Smooth muscle cell of the brain vasculature (primary cell): ENCODE data around the gene MPZL2.

Experiments used
- DNase-seq: peaks from one replicate; pipeline ENCODE4 v3.0.0-alpha.2; 2012; ENCODE audit warnings: low read depth, low spot score

MPZL2 gene

GRCh38 chr11:118283756-118284350 lies 19.8 kb upstream of the MPZL2 start:
- DNase-seq: no peak

- DNase-seq: no peak
These were observed 19.0 kb upstream of the MPZL2 start for GRCh38 chr11:118283037-118283636.

- DNase-seq: no peak
These were observed 18.5 kb upstream of the MPZL2 start for GRCh38 chr11:118282606-118283005.

DNA sequence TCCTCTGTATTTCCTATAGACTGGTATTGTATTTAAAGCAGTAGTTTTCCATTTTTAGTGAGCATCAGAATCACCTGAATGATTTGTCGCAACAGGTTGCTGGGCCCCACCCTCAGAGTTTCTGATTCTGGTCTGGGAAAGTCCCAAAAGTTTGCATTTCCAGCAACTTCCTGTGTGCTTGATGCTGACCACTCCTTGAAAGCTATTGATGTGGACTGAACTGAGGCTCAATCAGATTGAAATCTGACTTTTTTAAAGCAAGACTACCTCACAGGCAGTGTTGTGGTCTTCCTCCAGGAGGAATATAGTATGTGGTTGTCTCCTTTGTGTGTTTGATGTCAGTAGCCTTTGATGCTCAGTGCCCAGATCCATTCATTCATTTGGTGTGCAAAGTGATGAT lies 17.2 kb upstream of the MPZL2 start:
- DNase-seq: no peak

- DNase-seq: no peak
These were observed 13.2 kb upstream of the MPZL2 start for GRCh38 chr11:118277312-118277711.

GRCh38 chr11:118276422-118276821 lies 12.3 kb upstream of the MPZL2 start:
- no peak for DNase-seq

DNA sequence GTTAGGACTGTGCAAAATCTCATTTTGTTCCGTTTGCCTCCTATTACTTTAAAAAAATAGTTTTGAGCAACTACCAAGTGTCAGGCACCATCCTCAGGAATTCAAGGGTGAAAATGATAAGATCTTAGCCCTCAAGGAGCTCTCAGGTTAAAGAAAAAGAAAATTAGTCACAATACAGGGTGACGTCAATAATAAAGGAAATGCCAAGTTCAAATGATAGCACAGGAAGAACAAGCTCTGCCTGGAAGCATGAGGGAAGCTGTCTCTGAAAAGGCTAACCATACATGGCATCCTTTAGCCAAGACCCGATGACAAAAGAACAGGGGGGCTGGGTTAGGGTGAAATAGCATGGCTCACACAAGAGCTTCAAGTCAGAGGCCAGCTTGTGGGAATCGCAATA lies 11.1 kb upstream of the MPZL2 start:
- DNase-seq: no peak

- no peak for DNase-seq
These were observed 10.1 kb upstream of the MPZL2 start for GRCh38 chr11:118274186-118274585.

DNA sequence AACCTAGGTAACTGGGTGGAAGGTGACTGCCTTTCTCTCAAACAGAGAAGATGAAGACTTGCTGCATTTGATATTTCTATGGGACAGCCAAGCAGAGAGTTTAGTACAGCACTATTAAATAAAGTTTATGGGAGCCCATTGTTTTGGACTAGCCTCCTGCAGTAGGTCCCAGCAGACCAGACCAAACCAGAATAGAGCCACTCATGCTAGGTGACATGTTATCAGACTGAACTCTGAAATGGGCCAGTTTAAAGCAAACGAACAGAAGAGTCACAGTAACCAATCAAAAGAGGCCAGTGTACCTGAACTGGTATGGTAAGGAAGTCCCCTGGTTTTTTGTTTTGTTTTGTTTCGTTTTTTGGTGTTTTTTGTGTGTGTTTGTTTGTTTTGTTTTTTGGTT lies 7.9 kb upstream of the MPZL2 start:
- DNase-seq: no peak

- no peak for DNase-seq
These were observed 3.4 kb upstream of the MPZL2 start for GRCh38 chr11:118267486-118267885.

DNA sequence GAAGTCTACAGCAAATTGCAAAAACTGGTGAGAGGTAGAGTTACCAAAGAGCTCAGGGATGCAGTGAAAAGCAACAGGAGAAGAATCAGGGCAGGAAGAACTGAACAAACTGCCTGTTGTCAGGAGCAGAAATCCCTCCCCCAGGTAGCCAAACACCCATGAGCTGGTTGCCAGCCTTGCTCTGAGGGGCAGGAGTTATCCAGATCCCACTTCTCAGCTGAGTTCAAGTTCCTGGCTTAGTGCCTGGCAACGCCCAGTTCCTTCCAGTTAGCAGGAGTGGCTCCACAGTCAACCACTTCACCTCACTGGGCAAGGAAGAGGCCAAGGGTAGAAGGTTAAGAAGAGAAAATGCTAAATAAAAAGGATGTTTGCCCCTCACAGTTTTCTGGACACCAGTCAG lies 1.9 kb upstream of the MPZL2 start:
- no peak for DNase-seq

DNA sequence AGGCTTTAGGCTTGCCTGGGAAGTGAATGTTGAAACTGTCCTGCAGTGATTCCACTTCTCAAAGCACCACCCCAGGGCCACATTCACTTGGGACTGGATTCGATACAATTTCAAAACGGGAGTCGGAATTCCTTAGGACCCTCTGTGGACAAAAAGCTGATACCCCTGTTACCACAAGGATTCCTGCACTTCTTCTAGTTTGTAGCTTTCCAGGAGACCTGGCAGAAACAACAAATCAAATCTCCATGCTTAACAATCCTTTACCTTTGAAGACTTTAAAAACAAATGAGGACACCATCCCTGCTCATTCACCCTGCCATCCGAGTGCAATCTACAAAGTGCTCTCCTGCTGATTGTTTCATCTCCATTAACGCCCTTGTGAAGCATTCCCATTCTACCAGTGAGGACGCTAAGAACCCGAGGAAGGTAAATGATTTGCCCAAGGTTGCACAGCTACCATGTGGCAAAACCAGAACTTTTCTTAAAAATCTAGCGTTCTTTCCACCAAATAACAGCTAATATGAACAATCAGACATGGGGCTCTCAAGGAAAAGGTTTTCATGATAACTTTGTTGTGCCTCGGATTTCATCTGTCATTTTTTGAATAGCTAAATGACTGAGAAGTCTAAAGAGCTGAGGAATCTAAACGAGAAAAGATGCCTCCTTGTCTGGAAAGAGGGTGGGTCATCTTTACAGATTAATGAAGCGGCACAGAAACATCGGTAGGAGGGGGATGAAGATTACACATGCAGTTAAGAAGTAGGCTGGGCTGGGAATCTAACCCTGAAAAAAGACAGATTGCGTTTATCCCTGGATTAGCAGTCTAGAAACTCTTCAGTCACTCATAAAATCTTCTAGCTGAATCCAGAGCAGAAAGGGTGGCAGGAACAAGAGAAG lies 720 bp upstream of the MPZL2 start:
- no peak for DNase-seq

- DNase-seq: no peak
These were observed 985 bp downstream of the MPZL2 start for GRCh38 chr11:118263112-118263511.

- no peak for DNase-seq
These were observed 3.7 kb downstream of the MPZL2 start for GRCh38 chr11:118260353-118260752.

- no peak for DNase-seq
These were observed 5.0 kb downstream of the MPZL2 start for GRCh38 chr11:118259138-118259537.

DNA sequence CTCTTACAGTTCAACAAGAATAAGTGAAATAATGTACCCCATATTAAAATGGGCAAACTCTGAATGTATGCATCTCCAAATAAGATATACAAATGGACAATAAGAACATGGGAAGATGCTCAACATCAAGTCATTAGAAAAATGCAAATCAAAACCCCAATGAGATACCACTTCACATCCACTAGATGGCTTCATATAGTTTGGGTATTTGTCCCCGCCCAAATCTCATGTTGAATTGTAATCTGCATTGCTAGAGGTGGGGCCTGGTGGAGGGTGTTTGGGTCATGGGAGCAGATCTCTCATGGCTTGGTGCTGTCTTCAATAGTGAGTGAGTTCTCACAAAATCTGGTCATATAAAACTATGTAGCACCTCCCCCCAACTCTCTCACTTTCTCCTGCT lies 5.7 kb downstream of the MPZL2 start:
- DNase-seq: no peak

DNA sequence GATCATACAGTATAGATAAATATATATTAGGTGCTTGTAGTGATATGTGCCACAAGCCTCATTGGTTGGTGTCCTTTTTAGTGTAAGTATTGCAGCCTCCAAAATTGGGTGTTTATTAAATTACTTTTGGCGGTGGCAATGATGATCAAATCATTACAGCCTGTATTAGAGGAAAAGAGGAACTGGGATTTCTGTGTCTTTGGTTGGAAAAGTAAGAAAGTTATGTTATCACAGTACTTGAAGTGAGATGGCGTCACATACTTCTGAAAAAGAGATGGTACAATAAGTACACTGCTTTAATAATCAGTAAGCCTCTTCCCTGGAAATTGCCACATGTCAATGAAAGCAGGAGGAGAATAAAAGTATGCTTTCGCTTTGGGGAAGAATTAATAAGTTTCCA lies 11.4 kb downstream of the MPZL2 start:
- DNase-seq: no peak

DNA sequence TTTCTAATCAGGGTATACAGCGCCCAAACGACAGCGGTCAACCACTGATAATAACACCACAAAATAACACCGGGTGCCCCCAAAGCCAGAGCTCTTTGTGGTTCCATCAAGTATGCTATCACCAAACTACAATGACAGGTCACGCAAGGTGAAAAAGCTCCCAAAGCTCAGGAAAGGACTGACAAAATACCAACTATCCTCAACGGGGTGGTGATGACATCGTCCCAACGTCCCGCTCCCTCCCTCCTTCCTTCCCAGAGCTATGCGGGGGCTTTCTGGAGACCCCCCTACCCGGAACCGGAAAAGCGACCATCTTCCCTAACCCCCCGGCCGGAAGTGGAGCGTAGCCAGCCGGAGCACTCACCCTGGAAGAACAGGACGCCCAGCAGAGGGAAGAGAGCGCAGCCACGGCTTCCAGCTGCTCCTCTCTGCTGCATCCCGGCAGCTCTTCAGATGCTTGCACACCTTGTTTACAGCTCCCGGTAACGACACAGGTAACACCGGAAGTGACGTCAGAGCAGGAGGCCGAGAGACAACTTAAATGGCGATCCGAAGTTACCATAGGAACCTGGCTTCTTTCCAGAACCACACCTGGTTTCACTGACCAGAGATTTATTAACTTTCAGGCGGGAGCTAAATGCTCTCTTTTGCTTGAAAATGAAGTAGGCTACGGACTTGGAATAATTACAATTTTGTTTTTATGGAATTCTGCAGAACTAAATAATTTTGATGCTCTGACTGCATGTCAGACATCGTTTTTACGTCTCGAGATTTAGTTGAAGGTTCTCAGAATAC lies 12.0 kb downstream of the MPZL2 start, which contains the start of gene MPZL3:
Gene MPZL3, minus strand, starts transcription at position 508 of the 795 bp plus-strand sequence. Its CDS starts 71 bp downstream, at position 437.
- DNase-seq: peak; percentile 46

DNA sequence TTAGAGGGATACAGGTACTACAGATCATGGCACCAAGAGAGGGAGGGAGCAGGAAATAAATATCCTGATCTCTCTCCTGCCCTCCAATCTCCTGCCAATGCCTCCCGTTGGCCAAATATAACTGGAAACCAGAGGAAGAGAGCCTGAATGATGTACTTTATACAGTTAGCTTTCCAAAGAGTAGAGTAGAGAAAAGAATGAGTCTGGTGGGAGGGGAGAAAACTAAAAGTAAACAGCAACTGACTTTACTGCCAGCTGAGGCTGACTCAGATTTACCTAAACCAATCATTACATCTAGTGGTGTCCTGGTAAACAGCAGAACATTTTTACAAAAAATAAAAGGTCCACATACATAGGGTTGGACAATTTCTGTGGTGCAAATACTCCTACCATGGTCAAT lies 17.1 kb downstream of the MPZL2 start:
- DNase-seq: no peak

GRCh38 chr11:118245936-118246562 lies 18.0 kb downstream of the MPZL2 start:
- DNase-seq: no peak

DNA sequence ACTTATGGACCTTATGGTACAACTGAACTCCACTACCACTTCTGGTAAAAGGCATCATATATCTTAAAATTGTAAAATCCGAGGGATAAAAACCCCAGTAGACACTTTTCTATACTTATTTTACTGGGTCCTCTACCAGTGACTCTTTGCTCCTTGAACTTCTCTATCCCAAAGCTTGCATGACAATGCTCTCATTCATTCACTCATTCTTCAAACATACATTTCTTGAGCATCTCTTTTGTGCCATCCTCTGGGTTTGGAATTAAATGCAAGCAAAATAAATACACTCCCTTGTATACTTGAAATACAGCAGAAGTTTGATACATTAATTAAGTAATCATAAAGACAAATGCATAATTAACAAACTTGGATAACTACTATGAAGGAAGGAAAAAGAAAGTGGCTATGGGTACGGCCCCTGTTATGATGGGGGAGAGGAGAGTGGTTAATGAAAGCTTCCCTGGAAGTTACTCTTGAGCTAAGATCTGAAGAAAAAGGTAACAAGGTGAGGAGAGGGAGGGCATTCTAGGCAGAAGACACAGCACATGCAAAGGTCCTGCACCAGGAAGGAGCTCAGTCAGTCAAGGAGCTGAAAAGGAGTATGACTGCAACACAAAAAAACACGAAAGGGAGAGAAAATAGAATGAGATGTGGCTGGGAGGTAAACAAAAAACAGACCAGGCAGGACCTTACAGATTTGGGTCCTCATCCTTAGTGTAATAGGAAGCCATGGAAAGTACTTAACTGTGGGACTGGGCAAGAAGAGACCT lies 19.9 kb downstream of the MPZL2 start:
- no peak for DNase-seq
